Right ventricle myocardium superior (tissue), 1 donor: Measurements from ENCODE around the gene PKP2. TPM values are rescaled to one million over a fixed set of nuclear protein-coding genes. Genes with fewer than 3 reads are reported as not detected.

ENCODE experiments used
- ATAC-seq: fragments of 200-7000 bp; cut with Tn5 transposase; one replicate; pipeline ENCODE4 v1.9.1; 2020; ENCODE audit warnings: mild to moderate bottlenecking; ENCODE audit not compliant: poor library complexity
- DNase-seq: peaks from one replicate; pipeline ENCODE4 v3.0.0-alpha.2; 2020
- intact Hi-C: fragments of 100-400 bp; cut with DNase I; formaldehyde crosslinking; loops from one replicate; pipeline ENCODE4 v1.11.2; 2022
- total RNA-seq: library from RNA; stranded (reverse); fragmentation: NEBNext Ultra II Directional; extraction: Animal tissue kit (Norgen Biotek cat#: 25700); gene quantifications from one replicate; pipeline ENCODE4 v1.2.1, GENCODE V29; 2021
- donor health status: DM: no; HTN: yes; CAD: no; lungs with severe emphysema.

PKP2 gene
- total RNA-seq, 1 donor from 2014 or later: 400 TPM

- intact Hi-C loops: loop anchor here (10.0 kb wide), 1 partner anchor 46 kb away; no protein-coding TSS in a partner anchor
- peak; percentile 41 for ATAC-seq
- no peak for DNase-seq
Measured at GRCh38 chr12:32828552-32828951, 68.0 kb downstream of the PKP2 start.

DNA sequence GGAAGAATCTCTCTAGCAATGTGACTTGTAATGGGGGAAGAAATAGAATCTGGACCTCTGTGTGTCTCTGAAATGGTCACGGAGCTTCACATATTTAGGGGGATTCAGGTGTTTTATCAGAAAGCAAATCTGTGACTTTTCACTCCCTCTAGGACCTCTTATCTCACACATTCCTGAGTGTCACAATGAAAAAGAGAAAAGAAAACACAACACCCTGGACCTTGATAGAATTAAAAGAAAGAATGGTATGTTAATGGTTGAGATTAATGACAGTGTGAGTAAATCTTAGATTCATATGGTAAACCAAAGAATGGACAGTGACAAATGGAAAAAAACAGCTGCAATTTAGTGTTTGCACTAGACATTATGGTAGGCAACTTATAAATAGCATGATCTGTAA is 68.5 kb downstream of the PKP2 start:
- ATAC-seq: peak; percentile 13
- intact Hi-C loops: loop anchor here (10.0 kb wide), 1 partner anchor 47 kb away; no protein-coding TSS in a partner anchor
- no peak for DNase-seq

GRCh38 chr12:32826807-32827412 is 69.7 kb downstream of the PKP2 start:
- peak; percentile 75 for ATAC-seq
- DNase-seq: no peak
- intact Hi-C loops: loop anchor here (10.0 kb wide), 1 partner anchor 48 kb away; no protein-coding TSS in a partner anchor

DNA sequence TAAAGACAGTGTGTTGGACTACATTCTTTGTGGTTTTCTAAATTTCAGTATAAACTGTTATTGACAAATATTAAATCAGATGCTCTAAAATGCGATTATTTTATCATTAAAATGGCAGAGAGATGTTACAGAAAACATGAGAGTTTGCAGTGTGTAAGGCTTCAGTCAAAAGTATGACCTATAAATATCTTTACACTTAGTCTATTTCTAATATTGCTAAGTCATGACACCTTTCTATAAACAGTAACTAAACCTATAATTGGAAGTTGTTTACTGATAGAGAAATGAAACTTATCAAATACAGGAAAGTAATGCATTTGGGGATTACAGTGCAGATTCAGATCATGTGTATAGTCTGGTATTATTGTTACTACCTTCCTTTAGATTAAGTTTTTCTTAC is 72.0 kb downstream of the PKP2 start:
- no peak for ATAC-seq
- intact Hi-C loops: loop anchor here (10.0 kb wide), 1 partner anchor 50 kb away; no protein-coding TSS in a partner anchor
- no peak for DNase-seq

DNA sequence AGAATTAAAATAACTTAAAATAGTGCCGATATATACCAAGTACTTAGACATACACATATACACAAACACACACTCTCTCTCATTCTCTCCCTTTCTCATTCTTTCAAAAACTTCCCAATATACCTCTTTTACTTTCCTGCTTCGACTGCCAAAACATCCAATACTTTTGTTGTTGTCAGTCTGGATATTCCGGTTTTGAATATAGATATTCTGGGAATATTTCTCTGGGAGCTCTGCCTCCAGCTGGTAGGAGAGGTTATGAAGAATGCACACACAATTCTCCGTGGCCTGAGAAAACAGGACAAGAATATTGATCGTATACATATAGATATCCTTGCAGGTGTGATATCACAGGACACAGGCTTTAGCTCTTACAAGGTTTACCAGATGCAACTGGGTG is 74.2 kb downstream of the PKP2 start:
- no peak for DNase-seq
- ATAC-seq: no peak
- intact Hi-C loops: loop anchor here (10.0 kb wide), 1 partner anchor 52 kb away; no protein-coding TSS in a partner anchor

- ATAC-seq (peak; percentile 84), DNase-seq (no peak)
- intact Hi-C loops: loop anchor here (10.0 kb wide), 1 partner anchor 53 kb away; no protein-coding TSS in a partner anchor
Measured at GRCh38 chr12:32821710-32822109, 74.9 kb downstream of the PKP2 start.

- ATAC-seq (peak; percentile 54), DNase-seq (no peak)
- intact Hi-C loops: loop anchor here (10.0 kb wide), 1 partner anchor 54 kb away; no protein-coding TSS in a partner anchor
Measured at GRCh38 chr12:32821293-32821692, 75.3 kb downstream of the PKP2 start.

- ATAC-seq: peak; percentile 55
- intact Hi-C loops: loop anchor here (10.0 kb wide), 1 partner anchor 54 kb away; no protein-coding TSS in a partner anchor
- no peak for DNase-seq
Measured at GRCh38 chr12:32820376-32820931, 76.1 kb downstream of the PKP2 start.

DNA sequence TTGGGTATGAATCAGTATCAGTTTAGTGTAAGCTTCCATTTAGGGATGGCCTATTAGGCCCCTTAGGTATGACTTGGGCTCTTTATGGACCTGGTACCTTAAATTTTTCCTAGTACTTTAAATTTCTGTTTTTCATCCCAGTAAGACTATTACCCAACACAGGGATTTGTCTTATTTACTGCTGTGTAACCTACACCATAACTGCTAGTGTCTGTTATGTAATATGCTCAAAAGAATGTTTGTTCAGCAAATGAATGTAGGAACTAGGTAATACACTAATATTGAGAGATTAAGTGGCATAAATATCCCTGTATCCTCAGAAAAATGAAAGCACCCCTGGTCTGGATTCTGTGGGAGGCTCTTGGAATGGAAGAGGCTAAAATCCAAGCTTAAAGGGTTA is 77.2 kb downstream of the PKP2 start:
- DNase-seq (no peak), ATAC-seq (no peak)
- intact Hi-C loops: no loop called here

GRCh38 chr12:32811686-32812392 is 84.7 kb downstream of the PKP2 start:
- intact Hi-C loops: no loop called here
- DNase-seq: no peak
- ATAC-seq: peak; percentile 45

DNA sequence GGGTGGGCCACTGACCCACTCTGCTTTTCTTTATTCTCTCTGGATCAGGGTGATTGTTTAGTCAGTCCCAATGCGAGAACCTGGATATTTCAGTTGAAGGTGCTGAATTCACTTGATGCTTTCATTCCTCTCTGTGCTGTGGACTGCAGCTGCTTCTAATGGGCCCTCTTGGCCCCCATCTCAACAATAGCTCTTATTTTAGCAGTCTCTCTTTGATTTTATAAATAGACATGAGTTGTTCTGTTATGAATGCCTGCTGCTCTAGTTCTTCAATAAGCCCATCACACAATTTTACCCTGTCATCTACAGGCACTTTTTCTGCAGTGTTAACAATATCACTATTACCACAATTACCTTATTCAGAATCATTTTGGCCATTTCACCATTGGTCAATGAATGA is 86.7 kb downstream of the PKP2 start:
- intact Hi-C loops: no loop called here

DNA sequence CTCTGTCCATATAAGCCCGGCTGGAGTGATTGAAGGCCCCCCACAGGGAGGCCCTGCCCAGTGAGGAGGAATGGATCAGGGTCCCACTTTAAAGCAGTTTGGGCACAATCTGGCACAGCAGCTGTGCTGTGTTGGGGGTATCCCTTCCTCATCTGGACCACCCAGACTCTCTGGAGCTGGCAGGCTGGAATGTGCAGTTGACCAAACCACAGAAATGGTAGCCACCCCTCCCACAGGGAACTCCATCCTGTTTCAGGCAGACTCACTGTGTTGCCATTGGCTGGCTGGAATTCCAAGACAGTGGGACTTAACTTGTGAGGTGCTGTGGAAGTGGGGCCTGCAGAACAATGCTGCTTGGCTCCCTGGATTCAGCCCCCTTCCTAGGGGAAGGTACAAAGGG is 87.4 kb downstream of the PKP2 start:
- no peak for DNase-seq
- intact Hi-C loops: no loop called here
- peak; percentile 8 for ATAC-seq

More for the DNA sequence above, 86.7 kb downstream of the PKP2 start:
- DNase-seq (no peak), ATAC-seq (peak; percentile 53)

DNA sequence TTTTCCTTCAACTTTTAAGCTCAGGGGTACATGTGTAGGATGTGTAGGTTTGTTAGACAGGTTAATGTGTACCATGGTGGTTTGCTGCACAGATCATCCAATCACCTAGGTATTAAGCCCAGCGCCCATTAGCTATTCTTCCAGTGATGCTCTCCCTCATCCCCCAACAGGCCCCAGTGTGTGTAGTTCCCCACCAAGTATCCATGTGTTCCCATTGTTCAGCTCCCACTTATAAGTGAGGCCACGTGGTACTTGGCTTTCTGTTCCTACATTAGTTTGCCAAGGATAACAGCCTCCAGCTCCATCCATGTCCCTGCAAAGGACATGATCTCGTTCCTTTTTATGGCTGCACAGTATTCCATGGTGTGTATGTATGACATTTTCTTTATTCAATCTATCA is 92.3 kb downstream of the PKP2 start:
- no peak for DNase-seq
- intact Hi-C loops: no loop called here
- peak; percentile 13 for ATAC-seq

- DNase-seq: no peak
- intact Hi-C loops: no loop called here
- ATAC-seq: no peak
Measured at GRCh38 chr12:32801269-32801980, 95.2 kb downstream of the PKP2 start.

- no peak for ATAC-seq
- intact Hi-C loops: no loop called here
- DNase-seq: no peak
Measured at GRCh38 chr12:32794281-32794680, 102.3 kb downstream of the PKP2 start.

DNA sequence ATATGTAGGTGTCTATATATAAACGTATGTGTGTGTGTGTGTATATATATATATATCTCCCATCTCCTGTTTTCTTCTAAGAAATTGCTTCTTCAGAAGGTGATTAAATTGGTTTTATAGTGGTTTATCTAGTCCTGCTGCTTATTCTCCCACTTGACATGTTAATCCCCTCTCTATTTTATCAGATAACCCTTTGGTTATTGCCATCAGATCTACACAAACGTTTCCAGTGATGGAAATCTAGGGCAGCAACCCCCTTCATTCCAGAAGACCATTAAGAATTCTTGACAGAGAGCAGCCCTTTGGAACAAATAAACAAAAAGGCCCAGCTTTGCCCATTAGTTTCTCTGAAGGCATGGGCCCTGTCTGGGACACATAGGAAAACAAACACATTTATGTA is 106.7 kb downstream of the PKP2 start:
- DNase-seq: no peak
- no peak for ATAC-seq
- intact Hi-C loops: no loop called here

GRCh38 chr12:32789446-32789845 is 107.1 kb downstream of the PKP2 start:
- ATAC-seq (no peak), DNase-seq (no peak)
- intact Hi-C loops: no loop called here

GRCh38 chr12:32788405-32788804 is 108.2 kb downstream of the PKP2 start:
- no peak for ATAC-seq
- intact Hi-C loops: no loop called here
- no peak for DNase-seq

DNA sequence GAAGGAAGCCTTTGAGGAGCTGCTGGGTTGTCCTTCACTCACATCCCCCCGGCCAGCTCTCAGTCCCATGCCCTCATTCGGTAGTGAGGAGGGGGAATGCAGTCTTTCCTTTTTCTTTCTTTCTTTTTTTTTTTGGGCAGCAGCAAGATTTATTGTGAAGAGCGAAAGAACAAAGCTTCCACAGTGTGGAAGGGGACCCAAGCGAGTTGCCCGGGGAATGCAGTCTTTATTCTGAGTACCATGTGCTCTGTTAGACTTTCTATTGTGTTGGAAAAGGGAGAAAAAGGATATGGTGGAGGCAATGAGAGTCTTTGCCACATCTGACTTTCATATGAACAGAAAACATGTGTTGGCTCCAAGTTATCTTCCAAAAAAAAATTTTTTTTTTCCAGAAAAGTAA is 111.0 kb downstream of the PKP2 start:
- peak; percentile 4 for ATAC-seq
- DNase-seq: no peak
- intact Hi-C loops: no loop called here
